Stomach (tissue), 4 donors: ENCODE results near the gene OR12D1.

Experiments
- CTCF ChIP-seq, 7 experiments: fragments of 450-650 bp in 4 of 7; fragments of 200-600 bp in 3 of 7; sonication (generic) in 3 of 7; IDR thresholded peaks; one replicate each; pipeline ENCODE4 v1.5.1; 2016 to 2019; ENCODE audit warnings: antibody characterized with exemption in 7 of 7, control low read depth in 2 of 7, mild to moderate bottlenecking in 1 of 7
- EP300 ChIP-seq: sonication (generic); formaldehyde crosslinking; IDR thresholded peaks from one replicate; pipeline ENCODE4 v1.6.1; 2017; ENCODE audit warnings: antibody characterized with exemption
- POLR2A ChIP-seq, 4 donors: fragments of 450-650 bp; IDR thresholded peaks; one replicate each; pipeline ENCODE4 v1.6.1; 2016; ENCODE audit warnings: antibody characterized with exemption in 4 of 4, control low read depth in 2 of 4, mild to moderate bottlenecking in 1 of 4, moderate library complexity in 1 of 4

- no peak for TF ChIP-seq EP300
- no peak for TF ChIP-seq CTCF (IDR thresholded peaks at IDR 0.05)
- no peak for TF ChIP-seq POLR2A (IDR thresholded peaks at IDR 0.05)
Measured at GRCh38 chr6:29466241-29466640, 51.5 kb downstream of the OR12D1 start.
